Panc1 (cell line): ENCODE results near the gene UROC1. TPM values are rescaled to one million over a fixed set of nuclear protein-coding genes. Genes with fewer than 3 reads are reported as not detected.

Experiments used
- ATAC-seq: fragments of 200-7000 bp; cut with Tn5 transposase; 2 replicates; pipeline ENCODE4 v1.9.1; 2020; ENCODE audit warnings: mild to moderate bottlenecking, moderate library complexity
- BruUV-seq: library from RNA; stranded (reverse); fragments of 400-500 nt; replicated peaks from 2 replicates; lab custom pipeline; 2021; lab: Mats Ljungman, UMichigan
- CTCF ChIA-PET: fragments of 300-600 bp; sonication (Branson Sonifier 250); formaldehyde crosslinking; loops from one replicate; lab custom pipeline; 2022; ENCODE audit warnings: antibody characterized with exemption; lab: Charles Lee
- POLR2A ChIA-PET: fragments of 300-600 bp; sonication (Branson Sonifier 250); formaldehyde crosslinking; loops from one replicate; lab custom pipeline; 2022; ENCODE audit warnings: antibody characterized with exemption; lab: Charles Lee
- DNase-seq: peaks from one replicate; pipeline ENCODE4 v3.0.0-alpha.2; 2010; ENCODE audit warnings: low read depth, low spot score
- H3K27ac ChIP-seq: 2 replicates; pipeline ENCODE4 v1.5.1; 2011; ENCODE audit warnings: mild to moderate bottlenecking, low read length, inconsistent platforms
- H3K27me3 ChIP-seq: fragments of 200-500 bp; sonication (Bioruptor generic); 2 replicates; pipeline ENCODE4 v1.6.0; 2014; ENCODE audit warnings: low read length, inconsistent platforms; ENCODE audit not compliant: control insufficient read depth, insufficient read depth
- H3K36me3 ChIP-seq: fragments of 200-500 bp; sonication (Bioruptor generic); 2 replicates; pipeline ENCODE4 v1.5.1; 2014; ENCODE audit warnings: inconsistent platforms, mild to moderate bottlenecking, low read length, moderate library complexity; ENCODE audit not compliant: control insufficient read depth, insufficient read depth
- H3K4me1 ChIP-seq: 2 replicates; pipeline ENCODE4 v1.5.1; 2011; ENCODE audit warnings: inconsistent platforms, mild to moderate bottlenecking, low read length, moderate library complexity; ENCODE audit not compliant: control insufficient read depth, insufficient read depth
- H3K4me3 ChIP-seq, 2 experiments: 2 replicates each; pipeline ENCODE4 v1.5.1; 2011 to 2012; ENCODE audit warnings: low read depth in 2 of 2, low read length in 2 of 2, mild to moderate bottlenecking in 2 of 2, inconsistent platforms in 1 of 2, moderate library complexity in 1 of 2
- H3K9me3 ChIP-seq: fragments of 200-500 bp; sonication (Bioruptor generic); 2 replicates; pipeline ENCODE4 v1.5.1; 2014; ENCODE audit warnings: low read depth, mild to moderate bottlenecking, inconsistent platforms, low read length, moderate library complexity; ENCODE audit not compliant: control insufficient read depth, insufficient read depth
- CTCF ChIP-seq: fragments of 450-650 bp; IDR thresholded peaks from 2 replicates; pipeline ENCODE4 v1.5.1; 2017; ENCODE audit warnings: mild to moderate bottlenecking
- POLR2AphosphoS5 ChIP-seq: IDR thresholded peaks from 2 replicates; pipeline ENCODE4 v1.6.1; 2012; ENCODE audit warnings: mild to moderate bottlenecking, low read depth, low read length, moderate library complexity
- SIN3A ChIP-seq: IDR thresholded peaks from 2 replicates; pipeline ENCODE4 v1.6.1; 2012; ENCODE audit warnings: low read depth, mild to moderate bottlenecking, low read length, moderate library complexity, borderline replicate concordance; ENCODE audit not compliant: insufficient read depth
- TCF7L2 ChIP-seq: IDR thresholded peaks from 2 replicates; pipeline ENCODE4 v1.6.1; 2011; ENCODE audit warnings: mild to moderate bottlenecking, low read depth, low read length, inconsistent platforms
- in situ Hi-C: cut with HindIII; loops from 2 replicates; pipeline ENCODE4 v1.10.0; 2016; ENCODE audit warnings: low sequenced_read_pairs, low pct_unique_long_range_greater_than_20kb
- intact Hi-C: fragments of 100-400 bp; cut with micrococcal nuclease; formaldehyde crosslinking; loops from one replicate; pipeline ENCODE4 v1.10.0; 2022; ENCODE audit not compliant: unreplicated experiment
- total RNA-seq: library from RNA; stranded (reverse); gene quantifications from one replicate; pipeline ENCODE4 v1.2.1, GENCODE V29; 2021; ENCODE audit not compliant: unreplicated experiment
- TF ChIP-seq, protein P1 (sequence below), 2 experiments: IDR thresholded peaks; 2 replicates each; pipeline ENCODE4 v1.6.1; 2011 to 2012; ENCODE audit warnings: low read depth in 2 of 2, control low read depth in 1 of 2, low read length in 1 of 2, mild to moderate bottlenecking in 1 of 2, moderate library complexity in 1 of 2; ENCODE audit not compliant: insufficient read depth in 1 of 2

UROC1 gene
- total RNA-seq, 1 experiment from 2014 or later = not detected

GRCh38 chr3:126500016-126500415, 17.6 kb downstream of the UROC1 start:
- H3K4me1 ChIP-seq = no peaks in the 10 kb centered on the region; the same call in 1 of the 2 replicates
- H3K27ac ChIP-seq = no peak overlapping the region
- intact Hi-C loops (no loop called here), in situ Hi-C loops (no loop called here)
- no TSS peak for BruUV-seq
- peaks cover 7% of the 10 kb centered on the region for H3K27me3 ChIP-seq
- ATAC-seq = no peak
- CTCF ChIA-PET = no interaction called here
- H3K4me3 ChIP-seq = no peak overlapping the region
- POLR2A ChIA-PET = no interaction called here
- no peaks in the 10 kb centered on the region for H3K36me3 ChIP-seq
- H3K9me3 ChIP-seq = no peaks in the 10 kb centered on the region
- no peak for DNase-seq
- TF ChIP-seq, protein P1, sequence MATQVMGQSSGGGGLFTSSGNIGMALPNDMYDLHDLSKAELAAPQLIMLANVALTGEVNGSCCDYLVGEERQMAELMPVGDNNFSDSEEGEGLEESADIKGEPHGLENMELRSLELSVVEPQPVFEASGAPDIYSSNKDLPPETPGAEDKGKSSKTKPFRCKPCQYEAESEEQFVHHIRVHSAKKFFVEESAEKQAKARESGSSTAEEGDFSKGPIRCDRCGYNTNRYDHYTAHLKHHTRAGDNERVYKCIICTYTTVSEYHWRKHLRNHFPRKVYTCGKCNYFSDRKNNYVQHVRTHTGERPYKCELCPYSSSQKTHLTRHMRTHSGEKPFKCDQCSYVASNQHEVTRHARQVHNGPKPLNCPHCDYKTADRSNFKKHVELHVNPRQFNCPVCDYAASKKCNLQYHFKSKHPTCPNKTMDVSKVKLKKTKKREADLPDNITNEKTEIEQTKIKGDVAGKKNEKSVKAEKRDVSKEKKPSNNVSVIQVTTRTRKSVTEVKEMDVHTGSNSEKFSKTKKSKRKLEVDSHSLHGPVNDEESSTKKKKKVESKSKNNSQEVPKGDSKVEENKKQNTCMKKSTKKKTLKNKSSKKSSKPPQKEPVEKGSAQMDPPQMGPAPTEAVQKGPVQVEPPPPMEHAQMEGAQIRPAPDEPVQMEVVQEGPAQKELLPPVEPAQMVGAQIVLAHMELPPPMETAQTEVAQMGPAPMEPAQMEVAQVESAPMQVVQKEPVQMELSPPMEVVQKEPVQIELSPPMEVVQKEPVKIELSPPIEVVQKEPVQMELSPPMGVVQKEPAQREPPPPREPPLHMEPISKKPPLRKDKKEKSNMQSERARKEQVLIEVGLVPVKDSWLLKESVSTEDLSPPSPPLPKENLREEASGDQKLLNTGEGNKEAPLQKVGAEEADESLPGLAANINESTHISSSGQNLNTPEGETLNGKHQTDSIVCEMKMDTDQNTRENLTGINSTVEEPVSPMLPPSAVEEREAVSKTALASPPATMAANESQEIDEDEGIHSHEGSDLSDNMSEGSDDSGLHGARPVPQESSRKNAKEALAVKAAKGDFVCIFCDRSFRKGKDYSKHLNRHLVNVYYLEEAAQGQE (IDR thresholded peaks at IDR 0.05; ENCODE audit: insufficient read depth in 1 of 2, low read depth in 2 of 2, low read length in 1 of 2) = no peak
- no peak for TF ChIP-seq TCF7L2
- no peak for TF ChIP-seq POLR2AphosphoS5
- TF ChIP-seq CTCF = no peak
- TF ChIP-seq SIN3A = no peak

- intact Hi-C loops = no loop called here
- BruUV-seq = no TSS peak
- ChIA-PET CTCF (no interaction called here), POLR2A (no interaction called here)
- Histone ChIP-seq H3K4me3 (no peak overlapping the region), H3K9me3 (no peaks in the 10 kb centered on the region), H3K27ac (no peak overlapping the region), H3K4me1 (no peaks in the 10 kb centered on the region; the same call in 1 of the 2 replicates), H3K36me3 (no peaks in the 10 kb centered on the region), H3K27me3 (peaks cover 3% of the 10 kb centered on the region; the same call in 1 of the 2 replicates)
- DNase-seq (no peak), ATAC-seq (no peak)
- TF ChIP-seq CTCF (no peak), SIN3A (no peak), TCF7L2 (no peak), POLR2AphosphoS5 (no peak)
- TF ChIP-seq, protein P1 (IDR thresholded peaks at IDR 0.05; ENCODE audit: insufficient read depth in 1 of 2, low read depth in 2 of 2, low read length in 1 of 2) = no peak
- in situ Hi-C loops = no loop called here
Measured at GRCh38 chr3:126499401-126499800, 18.2 kb downstream of the UROC1 start.
